Measurements from ENCODE around the gene ERI2. TPM values are rescaled to one million over a fixed set of nuclear protein-coding genes. Genes with fewer than 3 reads are reported as not detected.

Gene ERI2
- total and polyA plus RNA-seq, 2 of the 13 experiments (the other 11 are each of a cell fraction or from before 2014, with no cell fraction given) = 17.4 to 41.3 TPM

DNA sequence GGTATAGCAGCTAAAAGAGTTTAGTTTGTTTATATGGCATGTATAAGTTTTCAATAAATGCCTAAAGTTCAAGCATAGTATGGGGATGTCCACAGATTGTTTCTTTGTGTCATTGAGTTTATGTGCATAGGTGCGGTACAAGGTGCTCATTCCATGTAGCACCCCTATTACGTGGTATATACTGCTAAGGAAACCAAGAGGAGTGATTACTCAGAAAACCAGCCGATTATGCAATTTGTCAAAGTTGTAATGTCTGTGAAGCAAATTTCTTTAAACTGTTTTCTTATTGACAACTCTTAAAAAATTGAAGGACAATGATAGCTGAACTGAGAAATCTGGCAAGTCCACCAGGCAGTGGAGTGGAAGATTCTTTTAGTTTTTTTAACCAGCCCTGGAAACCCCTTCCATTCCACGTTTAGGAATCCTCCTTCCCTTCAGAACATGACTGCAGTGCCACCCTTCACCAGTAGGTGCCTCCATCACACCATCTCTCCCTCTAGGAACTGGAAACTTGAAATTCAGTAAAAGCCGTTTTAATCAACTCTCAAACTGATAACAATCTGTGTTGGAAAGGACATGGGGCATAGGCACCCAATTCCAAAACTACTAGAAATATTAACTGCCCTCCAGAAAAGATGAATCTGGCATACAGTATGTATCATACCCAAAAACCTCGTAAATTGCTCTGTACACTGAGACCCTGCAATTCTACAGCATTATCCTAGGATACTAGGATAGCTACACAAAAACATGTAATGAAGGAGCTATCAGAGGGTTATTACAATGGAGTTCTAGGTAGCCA is 43.5 kb upstream of the ERI2 start (continued):
- TF ChIP-seq ZSCAN29 (CRISPR knock-in tag; conservative IDR thresholded peaks at IDR 0.05) (peak; percentile 56; the same call in 1 of the 2 replicates), RARG (CRISPR knock-in tag; IDR thresholded peaks at IDR 0.05; ENCODE audit: low read depth) (0 out of 2 replicates have a peak, but pooled peaks have one; percentile 59), PAWR (CRISPR knock-in tag; IDR thresholded peaks at IDR 0.05; ENCODE audit: borderline replicate concordance) (0 out of 2 replicates have a peak, but pooled peaks have one; percentile 51), KLF6 (CRISPR knock-in tag; IDR thresholded peaks at IDR 0.05) (no peak), MXD4 (CRISPR knock-in tag; IDR thresholded peaks at IDR 0.05) (0 out of 2 replicates have a peak, but pooled peaks have one; percentile 67), THAP11 (CRISPR knock-in tag; IDR thresholded peaks at IDR 0.05) (peak; percentile 47; the same call in 1 of the 2 replicates), EED (CRISPR knock-in tag; IDR thresholded peaks at IDR 0.05) (no peak), SP140L (CRISPR knock-in tag; IDR thresholded peaks at IDR 0.05; ENCODE audit: borderline replicate concordance) (peak; percentile 95; the same call in 1 of the 2 replicates), RBM39 (IDR thresholded peaks at IDR 0.05; ENCODE audit: low read depth, low read length, poor library complexity, severe bottlenecking) (no peak), ERF (CRISPR knock-in tag; IDR thresholded peaks at IDR 0.05) (peak; percentile 73; the same call in 1 of the 2 replicates), TGIF2 (CRISPR knock-in tag; IDR thresholded peaks at IDR 0.05) (peak; percentile 57; the same call in 1 of the 2 replicates)
- TF ChIP-seq, protein P1, sequence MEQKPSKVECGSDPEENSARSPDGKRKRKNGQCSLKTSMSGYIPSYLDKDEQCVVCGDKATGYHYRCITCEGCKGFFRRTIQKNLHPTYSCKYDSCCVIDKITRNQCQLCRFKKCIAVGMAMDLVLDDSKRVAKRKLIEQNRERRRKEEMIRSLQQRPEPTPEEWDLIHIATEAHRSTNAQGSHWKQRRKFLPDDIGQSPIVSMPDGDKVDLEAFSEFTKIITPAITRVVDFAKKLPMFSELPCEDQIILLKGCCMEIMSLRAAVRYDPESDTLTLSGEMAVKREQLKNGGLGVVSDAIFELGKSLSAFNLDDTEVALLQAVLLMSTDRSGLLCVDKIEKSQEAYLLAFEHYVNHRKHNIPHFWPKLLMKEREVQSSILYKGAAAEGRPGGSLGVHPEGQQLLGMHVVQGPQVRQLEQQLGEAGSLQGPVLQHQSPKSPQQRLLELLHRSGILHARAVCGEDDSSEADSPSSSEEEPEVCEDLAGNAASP (CRISPR knock-in tag; IDR thresholded peaks at IDR 0.05; ENCODE audit: borderline replicate concordance) = 0 out of 2 replicates have a peak, but pooled peaks have one; percentile 27
- TF ChIP-seq, protein P2, sequence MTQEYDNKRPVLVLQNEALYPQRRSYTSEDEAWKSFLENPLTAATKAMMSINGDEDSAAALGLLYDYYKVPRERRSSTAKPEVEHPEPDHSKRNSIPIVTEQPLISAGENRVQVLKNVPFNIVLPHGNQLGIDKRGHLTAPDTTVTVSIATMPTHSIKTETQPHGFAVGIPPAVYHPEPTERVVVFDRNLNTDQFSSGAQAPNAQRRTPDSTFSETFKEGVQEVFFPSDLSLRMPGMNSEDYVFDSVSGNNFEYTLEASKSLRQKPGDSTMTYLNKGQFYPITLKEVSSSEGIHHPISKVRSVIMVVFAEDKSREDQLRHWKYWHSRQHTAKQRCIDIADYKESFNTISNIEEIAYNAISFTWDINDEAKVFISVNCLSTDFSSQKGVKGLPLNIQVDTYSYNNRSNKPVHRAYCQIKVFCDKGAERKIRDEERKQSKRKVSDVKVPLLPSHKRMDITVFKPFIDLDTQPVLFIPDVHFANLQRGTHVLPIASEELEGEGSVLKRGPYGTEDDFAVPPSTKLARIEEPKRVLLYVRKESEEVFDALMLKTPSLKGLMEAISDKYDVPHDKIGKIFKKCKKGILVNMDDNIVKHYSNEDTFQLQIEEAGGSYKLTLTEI (CRISPR knock-in tag; conservative IDR thresholded peaks at IDR 0.05) = no peak
- TF ChIP-seq, protein P3, sequence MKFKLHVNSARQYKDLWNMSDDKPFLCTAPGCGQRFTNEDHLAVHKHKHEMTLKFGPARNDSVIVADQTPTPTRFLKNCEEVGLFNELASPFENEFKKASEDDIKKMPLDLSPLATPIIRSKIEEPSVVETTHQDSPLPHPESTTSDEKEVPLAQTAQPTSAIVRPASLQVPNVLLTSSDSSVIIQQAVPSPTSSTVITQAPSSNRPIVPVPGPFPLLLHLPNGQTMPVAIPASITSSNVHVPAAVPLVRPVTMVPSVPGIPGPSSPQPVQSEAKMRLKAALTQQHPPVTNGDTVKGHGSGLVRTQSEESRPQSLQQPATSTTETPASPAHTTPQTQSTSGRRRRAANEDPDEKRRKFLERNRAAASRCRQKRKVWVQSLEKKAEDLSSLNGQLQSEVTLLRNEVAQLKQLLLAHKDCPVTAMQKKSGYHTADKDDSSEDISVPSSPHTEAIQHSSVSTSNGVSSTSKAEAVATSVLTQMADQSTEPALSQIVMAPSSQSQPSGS (CRISPR knock-in tag; IDR thresholded peaks at IDR 0.05) = peak; percentile 70; the same call in 1 of the 2 replicates

Data from HepG2 (cell line).